Right ventricle myocardium inferior (tissue), 1 donor: ENCODE results near the gene JMJD1C. TPM values are rescaled to one million over a fixed set of nuclear protein-coding genes. Genes with fewer than 3 reads are reported as not detected.

Source experiments
- ATAC-seq: fragments of 200-7000 bp; cut with Tn5 transposase; one replicate; pipeline ENCODE4 v1.9.1; 2020; ENCODE audit warnings: mild to moderate bottlenecking, moderate library complexity
- DNase-seq: peaks from one replicate; pipeline ENCODE4 v3.0.0; 2021; ENCODE audit errors: missing footprints
- intact Hi-C: fragments of 100-400 bp; cut with DNase I; formaldehyde crosslinking; loops from one replicate; pipeline ENCODE4 v1.11.0; 2022
- microRNA-seq: library from miRNA; unstranded; fragments of <30 nt; microRNA quantifications from one replicate; pipeline ENCODE4 v1.2.0, GENCODE V29; 2020
- total RNA-seq: library from RNA; stranded (reverse); fragmentation: NEBNext Ultra II Directional; extraction: Animal tissue kit (Norgen Biotek cat#: 25700); gene quantifications from one replicate; pipeline ENCODE4 v1.2.1, GENCODE V29; 2021
- donor health status: DM: no; HTN: yes; CAD: no; lungs with severe emphysema.

JMJD1C gene
- total RNA-seq, 1 donor from 2014 or later, result 38.1 TPM

DNA sequence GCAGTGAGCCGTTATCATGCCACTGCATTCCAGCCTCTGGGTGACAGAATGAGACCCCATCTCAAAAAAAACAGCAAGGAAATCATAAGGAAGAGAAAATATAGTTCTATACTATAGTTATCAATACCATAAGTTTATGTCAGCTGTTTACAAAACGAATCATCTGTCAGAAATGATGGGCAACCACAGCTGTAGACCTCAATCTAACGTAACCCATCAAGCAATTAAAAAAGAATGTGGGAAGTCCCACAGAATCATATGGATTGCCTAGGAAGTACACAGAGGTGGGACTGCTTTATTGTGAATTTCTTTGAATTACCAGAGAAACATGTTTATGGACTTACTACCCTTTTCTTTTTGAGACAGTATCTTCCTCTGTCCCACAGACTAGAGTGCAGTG lies 325.7 kb downstream of the JMJD1C start:
- intact Hi-C loops, result no loop called here
- no peak for ATAC-seq
- DNase-seq, result no peak

DNA sequence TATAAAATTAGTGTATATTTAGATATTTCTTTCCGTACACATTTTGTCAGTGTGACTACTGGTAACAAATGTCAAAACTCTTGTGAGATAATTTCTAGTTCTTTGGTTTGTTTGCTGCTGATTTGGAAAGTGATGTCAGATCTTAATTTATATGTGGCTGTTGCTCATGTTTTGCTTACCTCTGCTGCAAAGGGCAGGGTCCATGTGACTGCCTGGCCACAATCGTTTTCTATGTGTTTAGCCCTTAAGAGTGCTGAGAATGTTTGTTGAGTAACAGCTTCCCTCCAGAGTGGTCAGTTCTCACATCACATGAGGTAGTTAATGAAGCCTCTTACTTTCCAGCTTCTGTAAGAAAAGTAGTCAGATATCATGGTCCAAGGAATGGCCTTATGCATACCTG lies 328.5 kb downstream of the JMJD1C start:
- intact Hi-C loops, result no loop called here
- DNase-seq, result no peak
- ATAC-seq, result no peak

DNA sequence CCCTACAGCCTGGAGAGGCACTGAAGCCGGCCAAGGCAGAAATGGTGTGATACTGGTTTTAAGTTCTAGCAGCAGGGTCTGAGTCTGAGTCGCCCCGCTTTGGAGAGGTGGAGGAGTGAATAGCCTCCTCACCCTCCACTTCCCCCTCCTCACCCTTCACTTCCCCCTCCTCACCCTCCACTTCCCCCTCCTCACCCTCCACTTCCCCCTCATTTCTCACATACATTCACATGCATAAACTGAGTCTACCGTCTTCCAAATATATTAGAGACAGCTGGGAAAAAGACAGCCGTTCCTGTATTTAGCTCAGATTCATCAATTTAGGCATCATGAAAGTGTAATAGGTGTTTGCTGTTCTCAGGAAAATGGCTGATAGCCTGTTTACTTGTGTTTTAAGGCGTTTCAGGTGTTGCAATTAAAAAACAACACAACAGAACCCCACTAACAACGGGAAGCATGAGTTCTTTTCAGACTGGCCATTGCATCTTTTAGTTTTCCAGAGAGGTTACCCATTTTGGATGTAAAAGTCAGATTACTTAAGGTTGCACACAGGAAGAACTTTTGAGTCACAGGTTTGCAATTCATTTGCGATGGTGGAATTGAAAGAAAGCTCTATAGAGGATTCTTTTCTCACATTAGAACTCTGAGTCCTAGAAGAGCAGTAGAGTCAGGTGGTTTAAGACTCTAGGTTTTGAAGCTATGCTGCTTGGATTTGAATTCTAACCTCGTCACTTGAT lies 331.8 kb downstream of the JMJD1C start:
- DNase-seq (no peak), ATAC-seq (no peak)
- intact Hi-C loops, result loop anchor here (2.0 kb wide), 1 partner anchor 19 kb away; no protein-coding TSS in a partner anchor

DNA sequence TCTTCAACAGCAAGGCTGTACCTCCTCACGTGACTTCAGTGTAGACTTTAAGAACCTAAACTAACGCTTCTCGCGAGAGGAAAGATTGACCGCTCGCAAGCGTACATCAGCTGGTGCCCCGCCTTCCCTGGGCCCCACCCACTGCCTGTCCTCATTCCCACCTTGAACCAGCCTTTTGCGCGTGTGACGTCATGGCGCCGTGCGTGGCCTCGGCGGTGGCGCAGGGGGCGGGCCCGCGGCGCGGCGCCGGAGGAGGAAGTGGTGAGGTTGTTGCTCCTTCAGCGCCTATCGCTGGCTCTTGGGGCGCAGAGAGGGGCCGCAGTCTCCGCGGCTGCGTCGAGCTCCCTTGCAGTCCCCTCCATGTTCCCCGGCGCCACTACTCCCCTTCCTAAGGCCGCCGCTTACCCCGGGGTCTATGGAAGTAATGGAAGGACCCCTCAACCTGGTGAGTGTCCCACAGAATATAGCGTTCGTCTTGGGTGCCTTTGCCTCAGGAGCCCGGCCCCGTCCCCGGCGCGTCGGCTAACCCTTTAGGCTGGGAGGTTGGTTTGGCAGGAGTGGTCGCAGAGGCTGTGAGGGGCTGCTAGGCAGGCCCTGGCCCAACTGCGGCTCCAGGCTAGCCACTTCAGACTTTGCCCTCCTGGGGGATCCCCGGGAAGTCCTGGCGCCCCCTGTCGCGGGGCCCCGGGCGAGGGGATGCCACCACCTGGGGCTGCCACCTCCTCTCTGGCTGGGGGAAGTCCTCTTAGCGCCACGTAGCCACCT lies 332.5 kb downstream of the JMJD1C start, which contains the start of gene NRBF2:
TSS of gene NRBF2 (plus strand) at position 273 of the 765 bp plus-strand sequence. CDS start at position 416, 143 bp downstream.
- ATAC-seq, result peak; percentile 100
- intact Hi-C loops, result loop anchor here (2.0 kb wide), 1 partner anchor 18 kb away; no protein-coding TSS in a partner anchor
- DNase-seq, result peak; percentile 99

DNA sequence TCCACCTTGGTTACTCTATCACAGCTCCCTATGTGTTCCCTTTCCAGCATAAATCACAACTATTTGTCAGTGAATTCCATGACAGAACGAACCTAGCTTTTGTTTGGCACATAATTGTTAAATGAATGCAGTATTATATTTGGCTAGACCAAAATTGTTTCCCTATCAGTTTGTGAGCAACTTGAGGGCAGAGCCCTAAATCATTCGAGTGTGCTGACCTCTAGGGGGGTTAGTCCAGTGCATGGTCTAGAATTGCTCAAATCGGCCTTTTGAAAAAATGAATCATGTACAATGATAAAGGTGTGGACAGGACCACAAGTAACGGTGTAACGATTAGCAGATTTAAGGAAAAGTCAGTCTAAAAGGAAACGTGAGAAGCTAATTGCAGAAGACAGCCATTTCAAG lies 333.1 kb downstream of the JMJD1C start:
- DNase-seq (no peak), ATAC-seq (no peak)
- intact Hi-C loops, result loop anchor here (2.0 kb wide), 1 partner anchor 18 kb away; no protein-coding TSS in a partner anchor

DNA sequence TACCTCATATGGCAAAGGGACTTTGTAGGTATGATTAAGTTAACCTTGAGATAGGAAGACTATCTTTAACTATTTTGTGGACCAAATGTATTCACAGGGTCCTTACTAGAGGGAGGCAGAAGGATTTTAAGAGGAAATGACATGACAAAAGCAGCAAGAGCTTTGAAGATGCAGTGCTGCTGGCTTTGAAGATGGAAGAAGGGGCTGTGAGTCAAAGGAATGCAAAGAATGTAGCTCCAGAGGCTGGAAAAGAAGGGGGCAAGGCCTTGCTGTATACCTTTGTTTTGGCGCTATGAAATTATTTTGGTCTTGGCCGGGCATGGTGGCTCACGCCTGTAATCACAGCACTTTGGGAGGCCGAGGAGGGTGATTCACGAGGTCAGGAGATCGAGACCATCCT lies 335.9 kb downstream of the JMJD1C start:
- ATAC-seq, result no peak
- DNase-seq, result no peak
- intact Hi-C loops, result no loop called here

DNA sequence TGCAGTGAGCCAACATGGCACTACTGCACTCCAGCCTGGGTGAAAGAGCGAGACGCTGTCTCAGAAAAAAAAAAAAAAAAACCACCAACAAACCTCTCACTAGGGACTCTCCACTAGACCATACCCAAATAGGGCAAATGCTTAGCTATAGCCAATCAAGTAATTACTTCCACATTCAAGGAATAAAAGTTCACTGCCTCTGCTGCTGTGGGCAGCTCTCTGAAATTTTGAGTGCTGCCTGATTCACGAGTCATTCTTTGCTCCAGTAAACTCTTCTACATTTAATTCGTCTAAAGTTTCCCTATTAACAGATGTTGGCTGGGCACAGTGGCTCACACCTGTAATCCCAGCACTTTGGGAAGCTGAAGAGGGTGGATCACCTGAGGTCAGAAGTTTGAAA lies 337.3 kb downstream of the JMJD1C start:
- intact Hi-C loops, result no loop called here
- ATAC-seq (no peak), DNase-seq (no peak)

DNA sequence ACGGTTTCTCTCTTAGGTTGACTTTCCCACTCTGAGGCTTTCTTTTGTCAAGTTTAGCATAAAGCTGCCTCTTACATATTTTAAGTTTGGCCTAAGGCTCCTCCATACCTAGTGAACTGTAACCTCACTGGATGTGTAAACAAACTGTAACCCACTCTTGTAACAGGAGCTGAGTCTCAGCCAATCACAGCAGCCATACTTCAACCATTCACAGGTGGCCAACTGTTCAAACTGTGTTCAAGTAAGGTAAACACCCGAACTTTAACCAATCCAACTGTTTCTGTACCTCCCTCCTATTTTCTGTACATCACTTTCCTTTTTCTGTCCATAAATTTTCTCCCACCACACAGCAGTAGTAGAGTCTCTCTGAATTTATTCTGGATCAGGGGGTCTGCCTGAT lies 340.3 kb downstream of the JMJD1C start:
- DNase-seq (no peak), ATAC-seq (no peak)
- intact Hi-C loops, result no loop called here

DNA sequence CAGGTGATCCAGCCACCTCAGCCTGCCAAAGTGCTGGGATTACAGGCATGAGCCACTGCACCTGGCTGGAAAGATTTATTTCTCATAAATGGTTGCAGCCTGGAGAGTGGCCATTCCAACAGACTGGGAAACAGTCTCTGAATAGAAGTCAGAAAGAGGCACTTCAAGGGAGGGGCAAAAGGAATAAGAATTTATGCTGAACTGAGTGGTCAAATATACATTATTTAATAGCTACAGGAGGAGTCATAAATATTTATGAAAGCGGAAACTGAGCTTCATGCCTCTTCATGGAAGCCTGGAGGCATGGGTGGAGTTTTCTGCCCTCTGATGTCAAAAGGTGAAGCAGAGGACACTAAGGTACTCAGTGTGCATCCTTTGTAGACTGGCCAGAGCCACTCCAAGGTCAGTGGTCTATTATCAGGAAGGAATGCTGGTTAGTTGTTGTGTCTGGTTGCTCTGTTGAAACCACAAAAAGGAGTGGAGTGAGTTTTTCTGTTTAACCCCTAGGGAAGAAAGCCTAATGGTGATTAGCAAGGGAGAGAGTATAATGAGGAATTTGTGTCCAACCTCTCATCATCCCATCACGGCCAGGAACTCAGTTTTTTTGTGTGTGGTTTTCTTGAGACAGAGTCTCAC lies 341.9 kb downstream of the JMJD1C start:
- no peak for ATAC-seq
- DNase-seq, result no peak
- intact Hi-C loops, result no loop called here

DNA sequence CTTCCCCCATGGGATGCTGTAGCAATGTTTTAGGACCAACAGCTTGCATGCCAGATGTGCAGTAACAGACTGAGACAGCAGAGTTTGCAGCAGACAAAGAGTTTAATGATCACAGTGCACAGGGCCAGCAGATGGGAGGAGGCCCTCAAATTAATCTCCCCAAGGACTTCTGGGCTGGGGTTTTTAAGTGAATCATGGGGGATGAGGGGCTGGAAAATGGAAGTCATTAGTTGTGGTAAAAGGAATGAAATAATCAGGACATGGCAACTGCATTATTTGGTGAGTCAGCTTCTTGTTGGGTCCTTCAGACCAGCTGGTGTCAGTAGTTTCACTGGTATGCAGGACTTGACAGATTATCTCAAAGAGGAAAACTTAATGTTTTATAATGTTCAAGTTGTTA lies 345.2 kb downstream of the JMJD1C start:
- ATAC-seq, result peak; percentile 51
- DNase-seq, result no peak
- intact Hi-C loops, result no loop called here

DNA sequence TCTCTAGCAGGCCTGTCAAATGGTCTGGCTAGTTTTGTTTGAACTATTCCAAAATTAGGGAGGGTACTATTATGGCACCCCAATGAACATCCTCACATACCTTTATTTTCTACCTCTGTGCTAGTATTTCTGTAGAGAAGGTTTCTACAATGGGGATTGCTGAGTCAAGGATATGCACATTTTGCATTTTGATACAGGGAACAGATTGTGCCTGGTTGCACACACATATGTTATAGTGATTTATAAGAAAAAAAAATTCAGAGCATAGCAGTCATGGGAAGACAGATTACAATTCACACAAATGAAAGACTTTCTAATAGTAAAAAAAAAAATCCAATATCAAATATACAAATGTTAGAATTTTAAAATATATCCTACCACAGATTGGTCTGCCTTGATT lies 346.7 kb downstream of the JMJD1C start:
- ATAC-seq (no peak), DNase-seq (no peak)
- intact Hi-C loops, result no loop called here

Small RNA genes lying within 50 kb of the gene (microRNA-seq; reads per million reads assigned to microRNA genes)
- gene MIR1296, result 81.3 reads per million, percentile 50 among the genes with 10 or more reads in this experiment

Other genes with a start within 250 kb of the JMJD1C start
- 17.7 TPM for gene REEP3, start 55.4 kb upstream of the JMJD1C start, total RNA-seq